H1 (cell line): ENCODE measurements around the gene PRICKLE2. TPM values are rescaled to one million over a fixed set of nuclear protein-coding genes. Genes with fewer than 3 reads are reported as not detected.

Source experiments
- CHD1 ChIP-seq: IDR thresholded peaks from 2 replicates; pipeline ENCODE4 v1.6.1; 2012; ENCODE audit warnings: low read depth, low read length, improper control_type of control experiment
- HDAC2 ChIP-seq, 2 experiments: fragments of 300-600 bp in 1 of 2; sonication (generic) in 1 of 2; IDR thresholded peaks; 2 replicates each; pipeline ENCODE4 v1.6.1; 2011 to 2012; ENCODE audit warnings: low read depth in 2 of 2, low read length in 2 of 2, mild to moderate bottlenecking in 2 of 2, moderate library complexity in 2 of 2, borderline replicate concordance in 1 of 2, inconsistent platforms in 1 of 2
- RFX5 ChIP-seq: IDR thresholded peaks from 2 replicates; pipeline ENCODE4 v1.6.1; 2011; ENCODE audit warnings: low read depth, low read length, improper control_type of control experiment, borderline replicate concordance
- TAF1 ChIP-seq: IDR thresholded peaks from 2 replicates; pipeline ENCODE4 v1.6.1; 2011; ENCODE audit warnings: mild to moderate bottlenecking, low read depth, low read length
- polyA plus RNA-seq, 7 experiments: library from polyadenylated mRNA; depleted of rRNA in 3 of 7; stranded (reverse) in 5 of 7; unstranded in 2 of 7; fragments of >200 nt in 5 of 7; fragments of 200-250 nt in 2 of 7; gene quantifications; 1 replicate in 5 of 7; 2 replicates in 1 of 7; 4 replicates in 1 of 7; pipeline versions ENCODE4 v1.2.1 to v1.2.3, GENCODE V29; 2011 to 2013; ENCODE audit warnings: missing spikeins in 2 of 7, mixed read lengths in 2 of 7
- total RNA-seq: library from RNA; stranded (reverse); fragmentation: NEBNext Ultra II Directional; extraction: Animal tissue kit (Norgen Biotek cat#: 25700); gene quantifications from 2 replicates; pipeline ENCODE4 v1.2.1, GENCODE V29; 2021

PRICKLE2 gene
- total and polyA plus RNA-seq, 2 of the 8 experiments (the other 6 are each of a cell fraction or from before 2014, with no cell fraction given) = 2.9 to 8.0 TPM

- no peak for TF ChIP-seq TAF1
- no peak for TF ChIP-seq HDAC2 (IDR thresholded peaks at IDR 0.05; ENCODE audit: borderline replicate concordance in 1 of 2, low read depth in 2 of 2, low read length in 2 of 2)
- no peak for TF ChIP-seq CHD1
- no peak for TF ChIP-seq RFX5
Observed at GRCh38 chr3:64214381-64215018, 10.8 kb downstream of the PRICKLE2 start (continued).
